ENCODE results near the gene CFAP57. TPM values are rescaled to one million over a fixed set of nuclear protein-coding genes. Genes with fewer than 3 reads are reported as not detected.

CFAP57 gene
- total RNA-seq, 1 experiment from 2014 or later: 0.23 TPM

DNA sequence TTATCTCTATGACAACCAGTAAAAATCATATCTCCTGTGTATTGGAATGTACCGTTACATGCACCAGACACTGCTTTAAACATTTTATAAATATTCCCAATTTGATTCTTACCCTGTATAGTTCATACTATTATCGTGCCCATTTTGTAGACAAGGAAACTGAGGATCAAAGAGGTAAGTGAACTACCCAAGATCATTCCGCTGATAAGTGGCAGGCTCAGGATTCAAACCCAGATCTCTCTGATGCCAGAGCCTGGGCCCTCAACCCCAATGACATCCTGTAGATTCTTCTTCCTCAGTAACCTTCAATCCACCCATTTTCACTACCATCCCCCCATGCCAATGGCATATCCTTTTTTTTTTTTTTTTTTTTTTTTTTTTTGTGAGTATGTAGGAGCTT lies 12.3 kb downstream of the CFAP57 start:
- H3K27me3 Mint-ChIP-seq (ENCODE audit: insufficient read depth, unreplicated experiment): no peaks in the 10 kb centered on the region
- TF ChIP-seq, protein P1, sequence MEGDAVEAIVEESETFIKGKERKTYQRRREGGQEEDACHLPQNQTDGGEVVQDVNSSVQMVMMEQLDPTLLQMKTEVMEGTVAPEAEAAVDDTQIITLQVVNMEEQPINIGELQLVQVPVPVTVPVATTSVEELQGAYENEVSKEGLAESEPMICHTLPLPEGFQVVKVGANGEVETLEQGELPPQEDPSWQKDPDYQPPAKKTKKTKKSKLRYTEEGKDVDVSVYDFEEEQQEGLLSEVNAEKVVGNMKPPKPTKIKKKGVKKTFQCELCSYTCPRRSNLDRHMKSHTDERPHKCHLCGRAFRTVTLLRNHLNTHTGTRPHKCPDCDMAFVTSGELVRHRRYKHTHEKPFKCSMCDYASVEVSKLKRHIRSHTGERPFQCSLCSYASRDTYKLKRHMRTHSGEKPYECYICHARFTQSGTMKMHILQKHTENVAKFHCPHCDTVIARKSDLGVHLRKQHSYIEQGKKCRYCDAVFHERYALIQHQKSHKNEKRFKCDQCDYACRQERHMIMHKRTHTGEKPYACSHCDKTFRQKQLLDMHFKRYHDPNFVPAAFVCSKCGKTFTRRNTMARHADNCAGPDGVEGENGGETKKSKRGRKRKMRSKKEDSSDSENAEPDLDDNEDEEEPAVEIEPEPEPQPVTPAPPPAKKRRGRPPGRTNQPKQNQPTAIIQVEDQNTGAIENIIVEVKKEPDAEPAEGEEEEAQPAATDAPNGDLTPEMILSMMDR (IDR thresholded peaks at IDR 0.05; ENCODE audit: insufficient read depth in 1 of 2, low read depth in 1 of 2, low read length in 1 of 2, severe bottlenecking in 1 of 2, unreplicated experiment in 1 of 2): no peak

DNA sequence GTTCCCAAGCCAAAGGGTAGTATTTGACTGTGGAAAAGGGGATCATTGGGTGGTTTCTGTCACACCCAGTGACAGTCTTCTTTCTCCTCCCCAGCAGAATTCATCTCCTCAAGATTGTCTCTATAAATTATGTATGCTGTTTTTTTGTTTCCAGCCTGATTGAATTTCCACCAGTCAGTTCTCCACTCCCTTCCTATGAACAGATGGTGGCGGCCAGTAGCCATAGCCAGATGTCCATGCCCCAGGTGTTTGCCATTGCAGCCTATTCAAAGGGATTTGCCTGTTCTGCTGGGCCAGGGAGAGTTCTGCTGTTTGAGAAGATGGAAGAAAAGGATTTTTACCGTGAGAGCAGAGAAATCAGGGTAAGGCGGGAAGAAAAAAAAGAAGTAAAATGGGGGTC lies 12.9 kb downstream of the CFAP57 start:
- Mint-ChIP-seq H3K4me3 (ENCODE audit: unreplicated experiment) (no peak overlapping the region), H3K27ac (ENCODE audit: unreplicated experiment) (no peak overlapping the region), H3K36me3 (ENCODE audit: insufficient read depth, unreplicated experiment) (no peaks in the 10 kb centered on the region), H3K4me1 (ENCODE audit: low read depth, unreplicated experiment) (no peaks in the 10 kb centered on the region), H3K9me3 (ENCODE audit: unreplicated experiment) (peaks cover 24% of the 10 kb centered on the region), H3K27me3 (ENCODE audit: insufficient read depth, unreplicated experiment) (no peaks in the 10 kb centered on the region)
- no TSS peak for BruUV-seq (replicated peaks)
- intact Hi-C loops (cut with micrococcal nuclease; ENCODE audit: unreplicated experiment): no loop called here
- TF ChIP-seq, protein P1 (IDR thresholded peaks at IDR 0.05; ENCODE audit: insufficient read depth in 1 of 2, low read depth in 1 of 2, low read length in 1 of 2, severe bottlenecking in 1 of 2, unreplicated experiment in 1 of 2): no peak
- no peak overlapping the region for H3K4me3 ChIP-seq (ENCODE audit: low read depth, low read length)
- DNase-seq: no peak
- POLR2A ChIA-PET: interaction anchor here (0.6 kb wide), 1 partner anchor 151 kb away, joined by 7 read pairs; no protein-coding TSS in a partner anchor
- H3K27me3 ChIP-seq (replicated peaks; ENCODE audit: control insufficient read depth, insufficient read depth, low read length): no peaks in the 10 kb centered on the region
- no peaks in the 10 kb centered on the region for H3K36me3 ChIP-seq (ENCODE audit: control insufficient read depth, insufficient read depth, low read length)
- CTCF ChIA-PET: no interaction called here
- H3K4me1 ChIP-seq: no peaks in the 10 kb centered on the region
- no peaks in the 10 kb centered on the region; the same call in 1 of the 2 replicates for H3K9me3 ChIP-seq

More for the DNA sequence above, 12.3 kb downstream of the CFAP57 start:
- Mint-ChIP-seq H3K9me3 (ENCODE audit: unreplicated experiment) (peaks cover 18% of the 10 kb centered on the region), H3K36me3 (ENCODE audit: insufficient read depth, unreplicated experiment) (no peaks in the 10 kb centered on the region), H3K4me1 (ENCODE audit: low read depth, unreplicated experiment) (no peaks in the 10 kb centered on the region), H3K27ac (ENCODE audit: unreplicated experiment) (no peak overlapping the region), H3K4me3 (ENCODE audit: unreplicated experiment) (no peak overlapping the region)
- Histone ChIP-seq H3K36me3 (ENCODE audit: control insufficient read depth, insufficient read depth, low read length) (no peaks in the 10 kb centered on the region), H3K27me3 (replicated peaks; ENCODE audit: control insufficient read depth, insufficient read depth, low read length) (no peaks in the 10 kb centered on the region), H3K9me3 (no peaks in the 10 kb centered on the region; the same call in 1 of the 2 replicates), H3K4me3 (ENCODE audit: low read depth, low read length) (no peak overlapping the region), H3K4me1 (no peaks in the 10 kb centered on the region)
- POLR2A ChIA-PET: interaction anchor here (0.6 kb wide), 1 partner anchor 150 kb away, joined by 7 read pairs; no protein-coding TSS in a partner anchor
- intact Hi-C loops (cut with micrococcal nuclease; ENCODE audit: unreplicated experiment): no loop called here
- no TSS peak for BruUV-seq (replicated peaks)
- DNase-seq: no peak
- CTCF ChIA-PET: no interaction called here

DNA sequence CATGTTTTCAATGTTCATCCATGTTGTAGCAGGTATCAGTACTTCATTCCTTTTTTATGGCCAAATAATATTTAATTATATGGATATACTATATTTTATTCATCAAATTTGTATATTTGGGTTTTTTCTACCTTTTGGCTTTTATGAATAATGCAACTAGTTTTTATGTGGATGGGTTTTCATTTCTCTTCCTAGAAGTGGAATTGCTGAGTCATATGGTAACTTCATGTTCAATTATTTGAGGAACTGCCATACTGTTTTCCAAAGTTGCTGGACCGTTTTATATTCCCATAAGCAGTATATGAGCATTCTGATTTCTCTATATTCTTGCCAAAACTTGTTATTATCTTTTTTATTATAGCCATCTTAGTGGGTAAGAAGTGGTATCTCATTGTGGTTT lies 16.0 kb downstream of the CFAP57 start:
- intact Hi-C loops (cut with micrococcal nuclease; ENCODE audit: unreplicated experiment): no loop called here

More for the DNA sequence above, 16.0 kb downstream of the CFAP57 start:
- Histone ChIP-seq H3K4me3 (ENCODE audit: low read depth, low read length) (no peak overlapping the region), H3K4me1 (no peaks in the 10 kb centered on the region), H3K27me3 (replicated peaks; ENCODE audit: control insufficient read depth, insufficient read depth, low read length) (no peaks in the 10 kb centered on the region), H3K36me3 (ENCODE audit: control insufficient read depth, insufficient read depth, low read length) (no peaks in the 10 kb centered on the region), H3K9me3 (peaks cover 5% of the 10 kb centered on the region)
- Mint-ChIP-seq H3K27ac (ENCODE audit: unreplicated experiment) (no peak overlapping the region), H3K4me1 (ENCODE audit: low read depth, unreplicated experiment) (no peaks in the 10 kb centered on the region), H3K9me3 (ENCODE audit: unreplicated experiment) (peaks cover 40% of the 10 kb centered on the region), H3K36me3 (ENCODE audit: insufficient read depth, unreplicated experiment) (no peaks in the 10 kb centered on the region), H3K27me3 (ENCODE audit: insufficient read depth, unreplicated experiment) (no peaks in the 10 kb centered on the region), H3K4me3 (ENCODE audit: unreplicated experiment) (no peak overlapping the region)
- DNase-seq: no peak
- POLR2A ChIA-PET: no interaction called here
- CTCF ChIA-PET: no interaction called here
- TF ChIP-seq, protein P1 (IDR thresholded peaks at IDR 0.05; ENCODE audit: insufficient read depth in 1 of 2, low read depth in 1 of 2, low read length in 1 of 2, severe bottlenecking in 1 of 2, unreplicated experiment in 1 of 2): no peak
- BruUV-seq (replicated peaks): no TSS peak
